GM12891 (cell line): ENCODE results near the gene PPP1R8.
A peak's percentile ranks its signal among the peaks of the same experiment; 100 is the strongest.
"Not testable (repeated sequence)": the region's sequence is repeated elsewhere in the genome, so short reads cannot be mapped to it uniquely, and the experiment has no call there.

ENCODE experiments used
- DNase-seq: peaks from one replicate; pipeline ENCODE4 v3.0.0; 2011; ENCODE audit warnings: low spot score; ENCODE audit not compliant: insufficient read length
- FAIRE-seq: peaks from 2 replicates; lab custom pipeline; 2011; peaks lifted over from hg19 to GRCh38; lab: Jason Lieb, UNC
- PAX5 ChIP-seq: IDR thresholded peaks from 2 replicates; pipeline ENCODE4 v1.6.1; 2011; ENCODE audit warnings: low read length, moderate library complexity, mild to moderate bottlenecking; ENCODE audit not compliant: insufficient read depth, severe bottlenecking
- POLR2A ChIP-seq: IDR thresholded peaks from 2 replicates; pipeline ENCODE4 v1.6.1; 2011; ENCODE audit warnings: low read depth, low read length, control low read depth
- POLR2AphosphoS5 ChIP-seq: IDR thresholded peaks from 2 replicates; pipeline ENCODE4 v1.6.1; 2011; ENCODE audit warnings: low read depth, low read length, control low read depth
- POU2F2 ChIP-seq: IDR thresholded peaks from 2 replicates; pipeline ENCODE4 v1.6.1; 2011; ENCODE audit warnings: low read depth, mild to moderate bottlenecking, control low read depth, low read length, moderate library complexity
- SPI1 ChIP-seq: IDR thresholded peaks from 2 replicates; pipeline ENCODE4 v1.6.1; 2011; ENCODE audit warnings: low read depth, low read length, control low read depth
- TAF1 ChIP-seq: IDR thresholded peaks from 2 replicates; pipeline ENCODE4 v1.6.1; 2011; ENCODE audit warnings: low read depth, low read length, control low read depth

The PPP1R8 gene

DNA sequence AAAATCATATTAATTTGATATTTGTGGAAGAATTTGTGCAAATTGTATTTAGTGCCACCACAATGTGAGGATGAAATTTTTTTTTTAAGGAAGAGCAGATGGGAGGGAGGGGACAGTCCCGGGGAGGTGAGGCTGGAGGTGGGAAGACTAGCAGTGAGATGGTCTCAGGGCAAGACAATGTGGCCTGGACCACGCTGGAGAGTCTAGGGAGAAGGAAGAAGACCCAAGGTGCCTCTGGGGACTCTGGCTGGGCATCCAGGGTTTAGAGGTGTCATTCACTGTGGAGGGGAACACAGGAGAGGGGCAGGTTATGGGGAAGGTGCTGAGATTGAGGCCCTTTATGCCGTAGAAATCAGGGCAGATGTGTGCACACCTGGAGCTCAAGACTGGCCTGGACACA lies 31.4 kb downstream of the PPP1R8 start:
- TF ChIP-seq SPI1 (no peak), POU2F2 (no peak), TAF1 (no peak), PAX5 (no peak), POLR2A (no peak), POLR2AphosphoS5 (no peak)
- DNase-seq (no peak), FAIRE-seq (no peak)

DNA sequence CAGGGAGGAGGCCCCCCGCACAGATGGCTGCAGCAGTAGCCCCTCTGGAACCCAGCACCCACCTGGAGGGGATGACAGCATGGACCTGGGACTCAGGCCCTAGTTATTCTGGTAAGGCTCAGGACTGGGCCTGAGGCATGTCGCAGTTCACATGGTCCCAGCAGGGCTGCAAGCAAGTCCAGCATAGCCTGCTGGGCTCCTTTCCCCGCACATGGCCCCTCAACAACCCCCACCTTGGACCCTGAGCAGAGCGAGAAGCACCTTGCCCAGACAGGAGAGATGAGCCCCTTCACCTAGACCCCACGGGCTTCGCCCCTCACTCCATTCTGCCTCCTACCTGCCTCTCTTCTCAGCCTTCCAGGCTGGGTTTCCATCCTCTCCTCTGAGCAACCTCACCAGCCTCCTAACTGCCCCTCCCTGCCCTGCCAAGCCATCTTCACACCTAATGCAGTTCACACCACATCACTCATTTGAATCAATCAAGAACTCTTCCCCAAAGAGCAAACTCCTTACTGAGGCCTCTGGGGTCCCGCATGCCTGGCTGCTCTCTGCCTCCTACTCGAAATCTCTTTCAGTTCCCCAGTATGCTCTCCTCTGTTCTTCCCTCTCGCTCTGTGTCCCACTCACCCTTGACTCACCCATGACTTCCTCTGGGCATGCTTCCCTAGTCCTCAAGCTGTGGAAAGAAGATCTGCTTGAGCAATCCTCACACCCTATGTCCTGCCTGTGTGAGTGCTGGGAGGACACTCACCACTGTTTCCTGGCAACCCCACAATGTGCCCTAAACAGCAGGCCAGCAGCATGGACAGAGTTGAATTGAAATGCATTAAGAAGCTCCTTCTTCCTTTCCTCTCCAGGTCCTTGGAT lies 32.3 kb downstream of the PPP1R8 start:
- peak; percentile 31 for FAIRE-seq
- no peak for DNase-seq
- TF ChIP-seq POLR2AphosphoS5 (no peak), PAX5 (peak; percentile 20), POU2F2 (peak; percentile 57; the same call in 1 of the 2 replicates), TAF1 (no peak), POLR2A (no peak), SPI1 (peak; percentile 93)

- TF ChIP-seq TAF1 (no peak), SPI1 (0 out of 2 replicates have a peak, but pooled peaks have one; percentile 11), PAX5 (no peak), POLR2AphosphoS5 (no peak)
- DNase-seq (no peak), FAIRE-seq (no peak)
These were observed 32.9 kb downstream of the PPP1R8 start for GRCh38 chr1:27863538-27863915.

- TF ChIP-seq SPI1 (peak; percentile 54), POLR2A (no peak)
- no peak for FAIRE-seq
These were observed 33.8 kb downstream of the PPP1R8 start for GRCh38 chr1:27864264-27864895.

GRCh38 chr1:27865821-27866220 lies 35.2 kb downstream of the PPP1R8 start:
- no peak for DNase-seq
- no peak for FAIRE-seq
- no peak for TF ChIP-seq POLR2AphosphoS5
- no peak for TF ChIP-seq PAX5
- no peak for TF ChIP-seq SPI1
- TF ChIP-seq POU2F2: no peak
- no peak for TF ChIP-seq POLR2A
- no peak for TF ChIP-seq TAF1

More at GRCh38 chr1:27864264-27864895, 33.8 kb downstream of the PPP1R8 start:
- no peak for DNase-seq

- no peak for DNase-seq
- no peak for FAIRE-seq
- TF ChIP-seq POU2F2: no peak
- TF ChIP-seq PAX5: no peak
- TF ChIP-seq POLR2AphosphoS5: no peak
- no peak for TF ChIP-seq POLR2A
- no peak for TF ChIP-seq TAF1
- TF ChIP-seq SPI1: no peak
These were observed 38.0 kb downstream of the PPP1R8 start for GRCh38 chr1:27868556-27868931.

DNA sequence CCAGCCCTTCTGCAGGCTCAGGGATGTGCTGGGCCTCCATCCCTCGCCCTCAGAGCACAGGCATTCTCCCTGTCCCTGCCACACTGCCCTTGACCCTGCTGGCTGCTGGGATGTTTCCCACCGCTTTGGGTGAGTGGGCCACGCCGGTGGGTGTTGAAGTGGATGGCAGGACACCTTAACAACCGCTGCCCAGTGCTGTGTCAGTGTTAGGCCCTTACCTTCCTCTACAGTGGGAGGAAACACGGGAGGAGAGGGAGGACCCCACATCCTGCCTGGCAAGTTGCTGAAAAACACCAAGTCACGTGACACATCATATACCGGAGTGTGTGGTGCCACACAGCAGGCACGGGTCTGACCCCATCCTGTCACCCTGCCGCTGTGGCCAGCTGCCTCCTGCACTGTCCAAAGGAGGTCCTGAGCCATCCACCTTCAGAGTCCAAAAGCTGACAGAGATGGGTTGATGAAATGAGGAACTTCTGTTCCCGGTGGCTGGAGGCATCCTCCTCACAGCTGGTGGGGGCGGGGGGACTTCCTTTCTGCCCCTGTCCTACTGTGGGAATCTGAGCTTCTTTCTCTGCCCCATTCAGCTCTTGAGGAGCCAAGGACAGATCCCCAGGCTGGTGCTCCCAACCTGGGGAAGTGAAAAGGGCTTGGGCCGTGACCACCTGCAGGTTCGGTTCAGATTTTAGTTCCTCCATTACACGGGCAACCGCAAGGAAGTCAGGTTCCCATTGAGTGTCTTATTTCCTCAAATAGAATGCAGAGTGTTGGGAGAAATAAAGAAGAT lies 38.5 kb downstream of the PPP1R8 start:
- FAIRE-seq: peak; percentile 96
- no peak for DNase-seq
- TF ChIP-seq PAX5 (no peak), POLR2A (no peak), POU2F2 (no peak), SPI1 (peak; percentile 58), POLR2AphosphoS5 (no peak), TAF1 (peak; percentile 44; the same call in 1 of the 2 replicates)

DNA sequence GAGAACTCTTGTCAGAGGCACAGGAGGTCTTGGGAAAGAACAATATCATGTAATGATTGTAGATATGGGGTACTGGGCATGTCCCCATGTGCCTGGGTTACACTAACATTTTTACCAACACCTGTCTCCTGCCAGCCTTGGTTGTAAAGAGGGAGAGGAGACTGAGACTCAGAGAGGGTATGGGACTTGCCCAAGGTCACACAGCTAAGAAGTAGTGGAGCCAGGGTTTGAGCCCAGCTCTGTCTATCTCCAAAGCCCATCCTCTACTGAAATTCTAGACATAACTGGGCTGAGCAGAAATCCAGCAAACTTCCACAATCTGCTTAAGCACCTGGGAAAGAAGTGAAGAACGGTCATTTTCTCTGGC lies 39.1 kb downstream of the PPP1R8 start:
- FAIRE-seq: no peak
- TF ChIP-seq POLR2AphosphoS5 (no peak), PAX5 (no peak), POU2F2 (no peak), POLR2A (no peak), SPI1 (no peak), TAF1 (no peak)
- no peak for DNase-seq

GRCh38 chr1:27871076-27871475 lies 40.5 kb downstream of the PPP1R8 start:
- not testable (repeated sequence) for DNase-seq, FAIRE-seq
